GM12892 (cell line): ENCODE results near the gene VAPA.

Source experiments
- POLR2A ChIP-seq: IDR thresholded peaks from 2 replicates; pipeline ENCODE4 v1.6.1; 2011; ENCODE audit warnings: low read depth, low read length, control low read depth
- POLR2AphosphoS5 ChIP-seq: IDR thresholded peaks from 2 replicates; pipeline ENCODE4 v1.6.1; 2011; ENCODE audit warnings: low read depth, low read length, control low read depth

GRCh38 chr18:9995631-9996030 lies 81.8 kb downstream of the VAPA start:
- no peak for TF ChIP-seq POLR2AphosphoS5
- no peak for TF ChIP-seq POLR2A
